ENCODE measurements around the gene GSS. TPM values are rescaled to one million over a fixed set of nuclear protein-coding genes. Genes with fewer than 3 reads are reported as not detected.

GSS gene
- total RNA-seq = 58.7 and 59.9 TPM in 2 replicates

- intact Hi-C loops (cut with micrococcal nuclease) = loop anchor here (1.0 to 5.0 kb wide), 12 partner anchors 37 to 662 kb away; partner anchors contain the start of genes ACSS2, DYNLRB1, EDEM2 and ITCH
Observed at GRCh38 chr20:34955231-34956040, at the start of gene GSS, which contains the start of gene MYH7B. TSS of gene GSS (minus strand) at chr20:34955806. CDS start at chr20:34951852, 3,954 bp downstream. TSS of gene MYH7B (plus strand) at chr20:34955868. CDS start at chr20:34978006, 22,138 bp downstream.

GRCh38 chr20:35004749-35005462 is 49.3 kb upstream of the GSS start:
- intact Hi-C loops (cut with micrococcal nuclease) = no loop called here

- intact Hi-C loops (cut with micrococcal nuclease) = no loop called here
Observed at GRCh38 chr20:35004051-35004725, 48.6 kb upstream of the GSS start.

- intact Hi-C loops (cut with micrococcal nuclease) = no loop called here
Observed at GRCh38 chr20:35003211-35004031, 47.8 kb upstream of the GSS start.

- intact Hi-C loops (cut with micrococcal nuclease) = loop anchor here (1.0 kb wide), 1 partner anchor 128 kb away; no protein-coding TSS in a partner anchor
Observed at GRCh38 chr20:35002426-35003210, 47.0 kb upstream of the GSS start.

GRCh38 chr20:35001596-35002362 is 46.2 kb upstream of the GSS start:
- intact Hi-C loops (cut with micrococcal nuclease) = loop anchor here (1.0 kb wide), 1 partner anchor 127 kb away; no protein-coding TSS in a partner anchor

GRCh38 chr20:35000922-35001595 is 45.5 kb upstream of the GSS start:
- intact Hi-C loops (cut with micrococcal nuclease) = no loop called here

- intact Hi-C loops (cut with micrococcal nuclease) = no loop called here
Observed at GRCh38 chr20:35000311-35000921, 44.8 kb upstream of the GSS start.

- intact Hi-C loops (cut with micrococcal nuclease) = no loop called here
Observed at GRCh38 chr20:34999782-35000181, 44.2 kb upstream of the GSS start.

- intact Hi-C loops (cut with micrococcal nuclease) = no loop called here
Observed at GRCh38 chr20:34999021-34999451, 43.4 kb upstream of the GSS start.

GRCh38 chr20:34998331-34998950 is 42.8 kb upstream of the GSS start:
- intact Hi-C loops (cut with micrococcal nuclease) = no loop called here

GRCh38 chr20:34997774-34998173 is 42.2 kb upstream of the GSS start:
- intact Hi-C loops (cut with micrococcal nuclease) = no loop called here

GRCh38 chr20:34997131-34997561 is 41.5 kb upstream of the GSS start:
- intact Hi-C loops (cut with micrococcal nuclease) = no loop called here

- intact Hi-C loops (cut with micrococcal nuclease) = no loop called here
Observed at GRCh38 chr20:34996243-34997028, 40.8 kb upstream of the GSS start.

- intact Hi-C loops (cut with micrococcal nuclease) = no loop called here
Observed at GRCh38 chr20:34995696-34996095, 40.1 kb upstream of the GSS start.

GRCh38 chr20:34995192-34995591 is 39.6 kb upstream of the GSS start:
- intact Hi-C loops (cut with micrococcal nuclease) = no loop called here
